Measurements from ENCODE around the gene JCHAIN.
A peak's percentile ranks its signal among the peaks of the same experiment; 100 is the strongest.
"Not testable (repeated sequence)": the region's sequence is repeated elsewhere in the genome, so short reads cannot be mapped to it uniquely, and the experiment has no call there.

The JCHAIN gene

GRCh38 chr4:70687821-70688794 is 21.8 kb upstream of the JCHAIN start, which contains the start of gene UTP3:
UTP3 (plus strand) TSS chr4:70688532; CDS start chr4:70688678, 146 bp downstream.
- peak; percentile 92 for DNase-seq

GRCh38 chr4:70687392-70687791 is 21.1 kb upstream of the JCHAIN start:
- DNase-seq = peak; percentile 36

GRCh38 chr4:70682142-70682541 is 15.8 kb upstream of the JCHAIN start:
- not testable (repeated sequence) for DNase-seq

- DNase-seq = no peak
Measured at GRCh38 chr4:70681704-70682103, 15.4 kb upstream of the JCHAIN start.

GRCh38 chr4:70680934-70681333 is 14.6 kb upstream of the JCHAIN start:
- DNase-seq = no peak

DNA sequence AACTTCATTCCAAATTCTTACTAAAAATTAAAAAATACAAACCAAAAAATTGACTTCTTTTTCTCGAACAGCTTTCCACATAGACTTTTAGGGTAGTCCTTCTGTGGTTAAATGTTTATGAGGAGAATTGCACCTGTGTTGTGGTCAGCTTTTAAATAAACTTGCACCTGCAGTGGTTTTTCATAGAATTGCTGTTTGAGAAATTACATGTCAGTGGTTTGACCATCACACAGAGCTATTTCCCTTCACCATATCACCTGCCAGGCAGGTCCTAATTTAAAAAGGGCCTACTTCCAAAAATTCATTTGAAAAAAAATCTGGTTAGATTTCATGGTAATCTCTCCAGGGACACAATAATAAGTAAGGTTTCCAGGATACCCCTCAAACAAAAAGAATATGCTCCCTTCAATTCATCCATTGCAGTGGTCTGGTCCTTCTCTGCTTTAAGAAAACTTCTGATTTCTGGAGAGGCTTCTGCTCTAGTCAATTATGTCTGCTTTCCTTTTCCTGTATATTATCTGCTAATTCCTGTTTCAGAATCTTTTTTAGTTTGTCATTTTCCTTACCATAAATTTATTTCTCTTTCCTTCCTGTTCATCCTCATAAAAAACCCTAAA is 12.2 kb upstream of the JCHAIN start:
- no peak for DNase-seq

DNA sequence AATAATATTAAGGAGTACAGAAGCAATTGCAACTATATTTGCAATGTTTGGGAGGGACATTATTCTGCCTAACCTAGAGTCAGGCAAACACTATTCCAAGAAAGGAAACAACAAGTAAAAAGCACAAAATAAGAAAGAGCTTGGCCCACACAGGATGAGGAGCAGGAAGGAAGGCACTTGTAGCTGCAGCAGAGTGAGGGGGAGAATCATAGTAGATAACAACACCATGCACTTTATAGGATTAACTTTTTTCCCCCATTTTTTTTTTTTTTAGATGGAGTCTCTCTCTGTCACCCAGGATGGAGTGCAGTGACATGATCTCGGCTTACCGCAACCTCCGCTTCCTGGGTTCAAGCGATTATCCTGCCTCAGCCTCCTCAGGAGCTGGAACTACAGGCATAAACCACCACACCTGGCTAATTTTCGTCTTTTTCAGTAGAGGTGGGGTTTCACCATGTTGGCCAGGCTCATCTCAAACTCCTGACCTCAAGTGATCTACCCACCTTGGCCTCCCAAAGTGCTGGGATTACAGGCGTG is 10.3 kb upstream of the JCHAIN start:
- DNase-seq = no peak

DNA sequence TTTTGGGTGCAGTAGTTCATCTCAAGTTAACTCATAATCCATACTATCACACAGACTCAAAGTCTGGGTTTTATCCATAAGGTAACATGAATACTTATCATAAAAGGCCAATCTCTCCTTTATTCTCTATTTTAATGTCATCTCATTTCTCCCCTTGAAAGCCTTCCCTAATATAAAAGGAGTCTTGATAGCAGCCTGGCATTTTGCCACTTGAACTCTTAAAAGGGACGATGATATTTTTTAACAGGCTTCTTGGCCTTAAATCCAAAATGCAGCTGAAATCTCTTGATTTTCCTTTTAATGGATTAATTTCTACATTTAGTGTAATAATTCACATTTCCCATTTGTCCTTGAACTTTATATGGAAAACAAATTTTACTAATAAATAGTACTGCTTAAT is 8.4 kb upstream of the JCHAIN start:
- no peak for DNase-seq

DNA sequence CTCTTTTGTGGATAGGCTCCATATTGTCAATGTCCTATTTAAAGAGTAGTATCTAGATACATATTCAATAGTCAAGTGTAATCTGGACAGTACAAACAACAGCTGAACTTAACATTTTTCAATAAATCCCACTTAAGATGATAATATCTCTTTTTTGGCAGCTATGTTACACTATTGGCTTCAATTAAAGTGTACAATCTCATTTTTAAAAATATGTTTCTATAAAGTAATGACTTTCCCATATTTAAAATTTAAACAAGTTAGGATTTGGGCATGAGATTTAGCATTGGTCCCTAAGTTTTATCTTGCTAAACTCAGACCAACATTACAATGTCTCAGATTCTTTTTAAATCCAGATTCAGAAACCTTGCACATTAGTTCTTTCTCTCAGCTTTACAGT is 7.9 kb upstream of the JCHAIN start:
- no peak for DNase-seq

GRCh38 chr4:70671091-70671490 is 4.8 kb upstream of the JCHAIN start:
- DNase-seq = no peak

DNA sequence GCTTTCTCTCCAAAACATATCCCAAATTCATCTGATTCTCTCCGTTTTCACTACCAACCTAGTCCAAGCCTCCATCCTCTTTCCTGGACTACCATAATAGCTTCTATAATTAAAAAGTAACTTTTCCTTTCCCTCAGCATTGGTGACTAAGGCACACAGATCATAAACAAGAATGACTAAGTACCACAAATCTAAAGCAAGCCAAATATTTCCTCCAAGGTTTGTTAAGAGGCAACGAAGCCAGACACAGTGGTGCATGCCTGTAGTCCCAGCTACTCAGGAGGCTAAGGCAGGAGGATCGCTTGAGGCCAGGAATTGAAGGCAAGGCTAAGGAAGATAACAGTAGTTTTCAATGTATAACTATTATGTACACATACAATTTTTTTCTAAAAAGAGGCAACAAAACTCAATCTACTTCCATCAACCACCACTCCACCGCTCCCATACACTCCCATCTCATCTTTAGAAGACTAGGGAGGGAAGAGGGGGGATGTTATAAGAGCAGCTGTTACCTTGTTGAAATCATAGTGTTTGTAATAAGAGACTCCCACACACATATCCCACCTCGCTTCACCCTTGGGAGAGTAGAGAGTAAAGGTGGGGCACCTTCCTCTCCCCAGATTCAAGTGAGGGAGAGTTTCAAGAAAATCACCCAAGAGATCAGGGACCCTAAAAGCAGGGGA is 4.2 kb upstream of the JCHAIN start:
- no peak for DNase-seq

DNA sequence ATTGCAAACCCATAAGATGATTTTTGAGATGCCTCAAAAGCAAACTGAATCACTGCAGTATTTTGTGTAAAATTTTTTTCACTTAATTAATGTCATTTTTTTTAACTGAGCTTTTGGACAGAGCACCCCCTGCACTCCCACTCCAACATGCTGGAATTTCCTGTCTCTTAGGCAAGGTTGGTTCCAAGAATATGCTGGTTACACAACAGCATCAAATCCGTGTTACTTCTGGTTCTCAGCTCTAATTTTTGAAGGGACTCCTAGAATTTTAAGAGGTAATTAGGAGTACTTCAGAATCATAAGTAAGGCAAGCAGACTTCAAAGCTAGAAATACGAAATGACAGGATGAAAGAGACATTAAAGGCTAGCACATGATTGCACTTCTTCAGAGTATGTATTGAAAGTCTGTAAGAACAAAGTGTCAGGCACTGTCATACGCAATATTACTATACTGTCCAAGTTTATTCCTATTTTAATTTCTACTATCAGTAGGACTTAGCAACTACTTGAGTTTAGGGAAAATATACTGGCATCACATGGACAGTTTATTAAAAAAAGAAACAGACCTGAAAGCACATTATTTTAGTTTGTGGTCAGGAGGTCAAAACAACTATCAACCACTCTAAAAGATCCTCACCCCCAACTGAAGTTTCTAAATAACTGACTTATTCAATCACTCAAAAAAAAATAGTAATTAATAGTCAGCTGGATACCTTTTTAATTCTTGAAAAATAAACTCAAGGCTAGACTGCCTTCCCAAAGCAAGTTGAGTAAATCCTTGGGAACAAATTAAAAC is 1.6 kb upstream of the JCHAIN start:
- DNase-seq = no peak

DNA sequence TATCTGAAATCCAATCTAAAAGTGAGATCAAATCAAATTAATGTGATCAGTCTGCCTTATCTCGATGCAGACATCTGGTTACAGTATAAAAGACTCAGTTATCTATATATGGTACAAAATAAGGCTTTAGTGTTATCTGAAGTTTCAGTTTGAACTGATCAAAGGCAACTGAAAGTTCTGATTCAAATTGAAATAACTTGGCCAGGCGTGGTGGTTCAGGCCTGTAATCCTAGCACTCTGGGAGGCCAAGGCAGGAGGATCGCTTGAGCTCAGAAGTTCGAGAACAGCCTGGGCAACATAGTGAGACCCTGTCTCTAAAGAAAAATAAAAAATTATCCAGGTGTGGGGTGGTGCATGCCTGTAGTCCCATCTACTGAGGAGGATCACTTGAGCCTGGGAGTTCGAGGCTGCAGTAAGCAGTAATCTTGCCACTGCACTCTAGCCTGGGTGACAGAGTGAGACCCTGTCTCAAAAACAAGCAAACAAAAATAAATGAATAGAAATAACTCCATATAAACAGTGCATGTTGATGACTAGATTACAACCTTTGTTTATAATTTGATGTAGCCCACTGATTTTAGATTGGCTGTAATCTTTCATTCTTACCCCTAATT is 4.9 kb downstream of the JCHAIN start:
- not testable (repeated sequence) for DNase-seq

GRCh38 chr4:70660106-70660505 is 6.2 kb downstream of the JCHAIN start:
- no peak for DNase-seq

GRCh38 chr4:70658418-70658817 is 7.9 kb downstream of the JCHAIN start:
- no peak for DNase-seq

GRCh38 chr4:70657326-70657725 is 9.0 kb downstream of the JCHAIN start:
- no peak for DNase-seq

DNA sequence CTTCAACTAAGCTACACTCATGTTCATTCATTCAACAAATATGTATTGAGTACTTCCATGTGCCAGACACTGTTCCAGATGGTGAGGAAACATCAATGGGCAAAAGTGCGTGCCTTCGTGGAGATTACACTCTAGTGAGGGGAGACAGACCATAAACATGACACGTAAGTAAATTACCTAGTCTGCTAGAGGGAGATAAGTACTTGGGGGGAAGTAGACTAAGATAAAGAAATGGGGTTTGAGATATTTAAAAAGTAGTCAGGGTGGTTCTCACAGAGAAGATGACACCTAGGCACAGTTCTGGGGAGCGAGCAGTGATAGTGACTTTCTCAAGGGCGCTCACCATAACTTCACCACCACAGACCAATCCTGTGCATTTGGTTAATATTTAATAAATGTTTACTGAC is 11.7 kb downstream of the JCHAIN start:
- DNase-seq = no peak

- peak; percentile 14 for DNase-seq
Measured at GRCh38 chr4:70651864-70652506, 14.3 kb downstream of the JCHAIN start.

GRCh38 chr4:70650741-70651140 is 15.6 kb downstream of the JCHAIN start:
- not testable (repeated sequence) for DNase-seq

GRCh38 chr4:70640192-70640591 is 26.1 kb downstream of the JCHAIN start:
- no peak for DNase-seq

- no peak for DNase-seq
Measured at GRCh38 chr4:70637239-70637913, 28.9 kb downstream of the JCHAIN start.

Data from DMS79 treated with DMSO at 0.1 percent for 48 hours (cell line).